HCT116 (cell line): ENCODE data around the gene TXNDC12. TPM values are rescaled to one million over a fixed set of nuclear protein-coding genes. Genes with fewer than 3 reads are reported as not detected.

Source experiments
- ATAC-seq: fragments of 200-7000 bp; cut with Tn5 transposase; 2 replicates; pipeline ENCODE4 v1.9.1; 2020; ENCODE audit warnings: mild to moderate bottlenecking, moderate library complexity
- BruUV-seq: library from RNA; stranded (reverse); fragments of 400-500 nt; replicated peaks from 2 replicates; lab custom pipeline; 2021; lab: Mats Ljungman, UMichigan
- CTCF ChIA-PET: fragments of 300-600 bp; sonication (Branson Sonifier 250); formaldehyde crosslinking; loops from one replicate; lab custom pipeline; 2021; ENCODE audit warnings: antibody characterized with exemption; lab: Charles Lee
- POLR2A ChIA-PET: fragments of 300-600, 350-600 bp; sonication (Branson Sonifier 250); formaldehyde crosslinking; loops from one replicate; lab custom pipeline; 2021; ENCODE audit warnings: antibody characterized with exemption; lab: Charles Lee
- RAD21 ChIA-PET, 2 experiments: fragments of 300-600 bp; sonication (Branson Sonifier 250); formaldehyde crosslinking; loops; one replicate each; lab custom pipeline; 2023; ENCODE audit warnings: low total read pairs in 2 of 2; ENCODE audit not compliant: uncharacterized antibody in 2 of 2, unreplicated experiment in 2 of 2, low non-redundant PET in 1 of 2; lab: Charles Lee
- DNase-seq: peaks from one replicate; pipeline ENCODE4 v3.0.0-alpha.2; 2010; ENCODE audit warnings: low read depth, low spot score
- H2AFZ ChIP-seq: fragments of 200-600 bp; shearing (Covaris generic), sonication (generic); 2 replicates; pipeline ENCODE4 v1.6.1; 2017; ENCODE audit warnings: low read depth, mixed run types, mixed read lengths, antibody characterized with exemption, low read length; ENCODE audit not compliant: poor library complexity, severe bottlenecking
- H3K27ac ChIP-seq: 2 replicates; pipeline ENCODE4 v1.5.1; 2012; ENCODE audit warnings: low read depth, low read length
- H3K27me3 ChIP-seq: fragments of 200-600 bp; sonication (generic); 2 replicates; pipeline ENCODE4 v1.6.1; 2016; ENCODE audit warnings: mixed run types, low read length, mixed read lengths; ENCODE audit not compliant: insufficient read depth
- H3K36me3 ChIP-seq, 2 experiments: fragments of 200-500 bp in 1 of 2; fragments of 200-600 bp in 1 of 2; sonication (Bioruptor generic) in 1 of 2; sonication (generic) in 1 of 2; 2 replicates each; pipeline versions ENCODE4 v1.5.1 to v1.6.1; 2014 to 2016; ENCODE audit warnings: low read length in 2 of 2, inconsistent platforms in 1 of 2, mixed read lengths in 1 of 2, mixed run types in 1 of 2; ENCODE audit not compliant: insufficient read depth in 2 of 2, control insufficient read depth in 1 of 2
- H3K4me1 ChIP-seq, 2 experiments: fragments of 200-600 bp in 1 of 2; sonication (generic) in 1 of 2; 2 replicates each; pipeline versions ENCODE4 v1.5.1 to v1.6.1; 2012 to 2017; ENCODE audit warnings: low read length in 2 of 2, inconsistent platforms in 1 of 2, mild to moderate bottlenecking in 1 of 2, mixed read lengths in 1 of 2, mixed run types in 1 of 2, moderate library complexity in 1 of 2; ENCODE audit not compliant: insufficient read depth in 2 of 2, control insufficient read depth in 1 of 2
- H3K4me2 ChIP-seq: fragments of 200-600 bp; sonication (generic); 2 replicates; pipeline ENCODE4 v1.6.1; 2017; ENCODE audit warnings: mixed run types, low read length, mixed read lengths
- H3K4me3 ChIP-seq, 2 experiments: fragments of 200-600 bp in 1 of 2; sonication (generic) in 1 of 2; replicated peaks in 1 of 2; 2 replicates each; pipeline ENCODE4 v1.5.1; 2011 to 2016; ENCODE audit warnings: low read length in 2 of 2, control low read depth in 1 of 2, low read depth in 1 of 2, mild to moderate bottlenecking in 1 of 2, mixed read lengths in 1 of 2, mixed run types in 1 of 2
- H3K79me2 ChIP-seq: fragments of 200-600 bp; sonication (generic); 2 replicates; pipeline ENCODE4 v1.6.1; 2017; ENCODE audit warnings: mild to moderate bottlenecking, mixed run types, low read length, moderate library complexity, mixed read lengths; ENCODE audit not compliant: insufficient read depth
- H3K9ac ChIP-seq: fragments of 200-600 bp; sonication (generic); 2 replicates; pipeline ENCODE4 v1.6.1; 2016; ENCODE audit warnings: low read length, mixed read lengths
- H3K9me2 ChIP-seq: fragments of 200-600 bp; sonication (generic), shearing (Covaris generic); 2 replicates; pipeline ENCODE4 v1.6.1; 2017; ENCODE audit warnings: mixed run types, mild to moderate bottlenecking, moderate library complexity; ENCODE audit not compliant: insufficient read depth
- H3K9me3 ChIP-seq, 2 experiments: fragments of 200-500 bp in 1 of 2; fragments of 200-600 bp in 1 of 2; sonication (Bioruptor generic) in 1 of 2; sonication (generic) in 1 of 2; 2 replicates each; pipeline ENCODE4 v1.6.1; 2014 to 2017; ENCODE audit warnings: low read length in 2 of 2, mixed read lengths in 2 of 2, inconsistent platforms in 1 of 2, low read depth in 1 of 2, mild to moderate bottlenecking in 1 of 2, mixed run types in 1 of 2, moderate library complexity in 1 of 2; ENCODE audit not compliant: control insufficient read depth in 1 of 2, insufficient read depth in 1 of 2
- H4K20me1 ChIP-seq: fragments of 200-600 bp; sonication (generic), shearing (Covaris generic); 2 replicates; pipeline ENCODE4 v1.6.1; 2017; ENCODE audit warnings: mixed run types, mild to moderate bottlenecking, moderate library complexity; ENCODE audit not compliant: insufficient read depth
- CEBPB ChIP-seq: IDR thresholded peaks from 2 replicates; pipeline ENCODE4 v1.6.1; 2012; ENCODE audit warnings: low read depth
- CTCF ChIP-seq, 3 experiments: fragments of 200-600 bp in 1 of 3; sonication (generic) in 1 of 3; IDR thresholded peaks in 2 of 3; conservative IDR thresholded peaks in 1 of 3; 2 replicates each; pipeline ENCODE4 v1.5.1; 2012 to 2017; ENCODE audit warnings: low read depth in 2 of 3, low read length in 2 of 3, antibody characterized with exemption in 1 of 3, borderline replicate concordance in 1 of 3, control low read depth in 1 of 3, mild to moderate bottlenecking in 1 of 3, mixed read lengths in 1 of 3, mixed run types in 1 of 3, moderate library complexity in 1 of 3; ENCODE audit not compliant: insufficient read depth in 1 of 3
- EGR1 ChIP-seq: IDR thresholded peaks from 2 replicates; pipeline ENCODE4 v1.6.1; 2012; ENCODE audit warnings: low read depth
- EZH2 ChIP-seq: fragments of 200-600 bp; sonication (generic); IDR thresholded peaks from 2 replicates; pipeline ENCODE4 v1.6.1; 2017; ENCODE audit warnings: antibody characterized with exemption, mixed run types
- EZH2phosphoT487 ChIP-seq: fragments of 200-600 bp; IDR thresholded peaks from 2 replicates; pipeline ENCODE4 v1.6.1; 2018; ENCODE audit warnings: antibody characterized with exemption, borderline replicate concordance
- JUND ChIP-seq: IDR thresholded peaks from 2 replicates; pipeline ENCODE4 v1.6.1; 2012
- POLR2AphosphoS5 ChIP-seq: IDR thresholded peaks from 2 replicates; pipeline ENCODE4 v1.6.1; 2011; ENCODE audit warnings: mild to moderate bottlenecking, low read depth, low read length, moderate library complexity
- RAD21 ChIP-seq: IDR thresholded peaks from 2 replicates; pipeline ENCODE4 v1.6.1; 2012; ENCODE audit warnings: low read depth, mild to moderate bottlenecking
- REST ChIP-seq: IDR thresholded peaks from 2 replicates; pipeline ENCODE4 v1.6.1; 2012; ENCODE audit warnings: low read depth
- SIN3A ChIP-seq: IDR thresholded peaks from 2 replicates; pipeline ENCODE4 v1.6.1; 2012; ENCODE audit warnings: low read depth
- ZNF274 ChIP-seq: fragments of 200-500 bp; sonication (Bioruptor generic); IDR thresholded peaks from 2 replicates; pipeline ENCODE4 v1.6.1; 2014; ENCODE audit warnings: mild to moderate bottlenecking, low read depth, low read length, inconsistent platforms
- intact Hi-C: fragments of 100-400 bp; cut with micrococcal nuclease; formaldehyde crosslinking; loops from 2 replicates; pipeline ENCODE4 v1.10.0; 2022
- total RNA-seq: library from RNA; stranded (reverse); gene quantifications from one replicate; pipeline ENCODE4 v1.2.1, GENCODE V29; 2021; ENCODE audit not compliant: unreplicated experiment
- TF ChIP-seq, protein P1 (sequence below): IDR thresholded peaks from 2 replicates; pipeline ENCODE4 v1.6.1; 2011; ENCODE audit warnings: mild to moderate bottlenecking, low read length, moderate library complexity; ENCODE audit not compliant: insufficient replicate concordance; ENCODE audit errors: extremely low read depth
- TF ChIP-seq, protein P2 (sequence below): IDR thresholded peaks from 2 replicates; pipeline ENCODE4 v1.6.1; 2012

The TXNDC12 gene
- total RNA-seq, 1 experiment from 2014 or later, result 82.8 TPM

DNA sequence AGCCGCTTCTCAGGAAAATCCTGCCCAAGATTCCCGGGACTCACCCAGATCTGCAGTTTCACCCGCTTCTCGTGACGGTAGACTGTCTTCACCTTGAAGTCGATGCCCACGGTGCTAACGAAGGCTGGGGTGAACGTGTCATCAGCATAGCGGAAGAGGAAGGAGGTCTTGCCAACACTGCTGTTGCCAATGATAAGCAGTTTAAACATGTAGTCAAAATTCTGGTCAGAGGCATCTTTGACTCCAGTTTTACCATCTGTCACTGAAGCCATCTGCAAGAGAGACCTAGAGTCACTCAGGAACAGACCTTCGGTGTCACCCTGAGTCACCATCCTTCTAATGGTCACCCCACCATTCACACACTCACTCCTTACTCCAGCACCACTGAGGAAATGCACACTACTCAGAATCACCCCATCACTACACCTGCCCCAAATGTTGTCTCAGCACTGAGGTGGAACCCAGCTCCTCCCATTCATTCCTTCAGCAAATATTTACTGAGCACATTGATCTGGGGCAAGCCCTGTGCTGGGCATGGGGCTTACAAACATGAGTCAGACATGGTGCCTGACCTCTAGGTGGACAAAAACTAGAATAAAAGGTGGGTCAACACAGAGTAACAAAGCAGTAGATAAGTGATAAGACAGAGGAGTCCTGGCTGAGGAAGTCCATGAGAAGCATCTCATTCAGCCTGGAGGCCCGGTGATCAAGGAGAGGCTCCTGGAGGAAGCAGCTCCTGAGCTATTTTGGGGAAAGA, 78.0 kb downstream of the TXNDC12 start:
- no peaks in the 10 kb centered on the region for H3K27me3 ChIP-seq
- H3K4me3 ChIP-seq, result no peak overlapping the region
- ATAC-seq, result peak; percentile 33
- peak overlapping the region; percentile 14; the same call in 1 of the 2 replicates for H3K4me2 ChIP-seq
- TF ChIP-seq EGR1 (no peak), EZH2 (no peak), JUND (no peak), REST (no peak), POLR2AphosphoS5 (no peak), SIN3A (no peak), CTCF (IDR thresholded peaks at IDR 0.05 in 2 of 3, conservative IDR thresholded peaks at IDR 0.05 in 1 of 3; ENCODE audit: borderline replicate concordance in 1 of 3, insufficient read depth in 1 of 3, low read depth in 2 of 3, low read length in 2 of 3) (no peak), ZNF274 (no peak), EZH2phosphoT487 (no peak), RAD21 (no peak), CEBPB (no peak)
- TF ChIP-seq, protein P1, sequence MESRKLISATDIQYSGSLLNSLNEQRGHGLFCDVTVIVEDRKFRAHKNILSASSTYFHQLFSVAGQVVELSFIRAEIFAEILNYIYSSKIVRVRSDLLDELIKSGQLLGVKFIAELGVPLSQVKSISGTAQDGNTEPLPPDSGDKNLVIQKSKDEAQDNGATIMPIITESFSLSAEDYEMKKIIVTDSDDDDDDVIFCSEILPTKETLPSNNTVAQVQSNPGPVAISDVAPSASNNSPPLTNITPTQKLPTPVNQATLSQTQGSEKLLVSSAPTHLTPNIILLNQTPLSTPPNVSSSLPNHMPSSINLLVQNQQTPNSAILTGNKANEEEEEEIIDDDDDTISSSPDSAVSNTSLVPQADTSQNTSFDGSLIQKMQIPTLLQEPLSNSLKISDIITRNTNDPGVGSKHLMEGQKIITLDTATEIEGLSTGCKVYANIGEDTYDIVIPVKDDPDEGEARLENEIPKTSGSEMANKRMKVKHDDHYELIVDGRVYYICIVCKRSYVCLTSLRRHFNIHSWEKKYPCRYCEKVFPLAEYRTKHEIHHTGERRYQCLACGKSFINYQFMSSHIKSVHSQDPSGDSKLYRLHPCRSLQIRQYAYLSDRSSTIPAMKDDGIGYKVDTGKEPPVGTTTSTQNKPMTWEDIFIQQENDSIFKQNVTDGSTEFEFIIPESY, result no peak
- TF ChIP-seq, protein P2, sequence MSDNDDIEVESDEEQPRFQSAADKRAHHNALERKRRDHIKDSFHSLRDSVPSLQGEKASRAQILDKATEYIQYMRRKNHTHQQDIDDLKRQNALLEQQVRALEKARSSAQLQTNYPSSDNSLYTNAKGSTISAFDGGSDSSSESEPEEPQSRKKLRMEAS, result no peak
- TF ChIP-seq, all 23 proteins: peak for 0
- DNase-seq, result no peak
- H3K9ac ChIP-seq, result no peak overlapping the region
- intact Hi-C loops, result no loop called here
- no peaks in the 10 kb centered on the region for H3K9me2 ChIP-seq
- no peaks in the 10 kb centered on the region for H3K79me2 ChIP-seq
- CTCF ChIA-PET, result no interaction called here
- no peaks in the 10 kb centered on the region for H3K9me3 ChIP-seq
- H3K36me3 ChIP-seq, result peaks cover 0 to 4% of the 10 kb centered on the region in 2 experiments; a peak in 2 of 4 replicates
- BruUV-seq, result no TSS peak
- POLR2A ChIA-PET, result no interaction called here
- RAD21 ChIA-PET, result no interaction called here
- H4K20me1 ChIP-seq, result no peaks in the 10 kb centered on the region
- H3K27ac ChIP-seq, result 0 out of 2 replicates have a peak overlapping the region, but pooled peaks have one; percentile 8
- no peak overlapping the region for H2AFZ ChIP-seq
- peaks cover 15 to 29% of the 10 kb centered on the region in 2 experiments; a peak in 3 of 4 replicates for H3K4me1 ChIP-seq
